Activated T-cell treated with anti-CD3 and anti-CD28 coated beads for 24 hours (primary cell): ENCODE data around the gene WSCD1.

ENCODE experiments used
- DNase-seq: peaks from one replicate; pipeline ENCODE4 v3.0.0-alpha.2; 2020; ENCODE audit warnings: low read depth

Gene WSCD1

GRCh38 chr17:6108382-6108781 lies 38.2 kb downstream of the WSCD1 start:
- no peak for DNase-seq

DNA sequence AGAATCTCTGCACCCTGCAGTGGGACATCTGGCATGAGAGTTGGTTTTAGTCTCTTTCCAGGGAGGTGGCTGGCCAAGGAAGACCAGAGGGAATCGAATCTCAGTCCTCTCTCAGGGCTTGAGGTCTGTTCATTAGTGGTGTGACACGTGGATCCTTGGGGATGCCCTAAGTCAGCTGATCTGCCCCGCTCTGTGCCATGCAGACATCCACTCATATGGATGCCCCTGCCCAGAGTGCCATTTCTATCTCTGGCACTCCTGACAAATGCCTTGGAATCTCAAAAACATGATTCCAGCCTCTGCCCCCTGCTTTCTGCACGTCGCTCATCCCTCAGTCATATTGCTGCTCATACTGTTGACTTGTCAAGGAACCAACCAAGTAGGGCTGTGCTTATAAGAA lies 38.8 kb downstream of the WSCD1 start:
- no peak for DNase-seq

DNA sequence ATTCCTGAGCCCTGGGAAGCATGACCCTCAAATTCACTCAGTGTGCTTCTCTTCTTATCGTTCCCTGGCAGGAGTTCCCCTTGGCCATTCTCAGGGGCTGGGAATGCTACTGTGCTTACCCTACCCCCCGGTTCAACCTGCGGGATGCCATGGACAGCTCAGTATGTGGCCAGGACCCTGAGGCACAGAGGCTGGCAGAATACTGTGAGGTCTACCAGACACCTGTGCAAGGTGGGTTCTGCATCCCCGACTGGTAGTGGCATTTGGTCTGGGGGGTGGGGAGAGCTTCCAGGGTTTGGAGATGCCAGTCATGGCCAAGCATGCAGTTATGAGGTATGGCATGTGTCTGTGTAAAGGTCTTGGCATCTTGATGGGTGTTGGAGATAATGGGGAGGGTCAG lies 39.4 kb downstream of the WSCD1 start:
- DNase-seq, result no peak

DNA sequence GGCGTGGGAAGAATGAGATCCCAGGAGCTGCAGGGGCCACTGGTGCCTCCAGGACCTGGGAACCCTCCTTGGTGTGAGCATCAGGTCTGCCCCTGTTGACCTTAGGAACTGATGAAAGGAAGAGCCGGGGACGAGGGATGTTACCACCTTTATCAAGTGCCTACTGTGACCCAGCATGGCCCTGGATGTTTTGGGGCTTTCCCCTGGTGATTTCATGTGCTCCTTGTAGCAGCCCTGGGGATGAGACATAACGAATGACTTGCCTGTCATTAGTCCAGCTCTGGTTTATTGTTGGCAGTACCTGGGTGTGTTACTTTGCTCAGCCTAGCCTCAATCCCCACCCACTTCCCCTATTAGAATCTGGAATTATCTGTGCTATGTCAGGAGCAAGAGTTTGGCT lies 39.9 kb downstream of the WSCD1 start:
- no peak for DNase-seq

DNA sequence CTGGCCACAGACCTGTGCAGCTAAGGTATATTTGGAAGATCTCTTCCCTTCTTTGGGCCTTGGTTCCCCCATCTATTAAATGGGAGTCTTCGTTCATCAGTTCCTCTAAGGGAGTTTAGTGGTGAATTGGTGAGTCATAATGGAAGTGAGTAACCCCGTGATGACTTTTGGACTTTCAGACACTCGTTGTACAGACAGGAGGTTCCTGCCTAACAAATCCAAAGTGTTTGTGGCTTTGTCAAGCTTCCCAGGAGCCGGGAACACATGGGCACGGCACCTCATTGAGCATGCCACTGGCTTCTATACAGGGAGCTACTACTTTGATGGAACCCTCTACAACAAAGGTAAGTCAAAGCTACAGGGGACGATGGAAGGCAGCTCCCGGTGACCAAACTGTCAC lies 40.4 kb downstream of the WSCD1 start:
- no peak for DNase-seq

DNA sequence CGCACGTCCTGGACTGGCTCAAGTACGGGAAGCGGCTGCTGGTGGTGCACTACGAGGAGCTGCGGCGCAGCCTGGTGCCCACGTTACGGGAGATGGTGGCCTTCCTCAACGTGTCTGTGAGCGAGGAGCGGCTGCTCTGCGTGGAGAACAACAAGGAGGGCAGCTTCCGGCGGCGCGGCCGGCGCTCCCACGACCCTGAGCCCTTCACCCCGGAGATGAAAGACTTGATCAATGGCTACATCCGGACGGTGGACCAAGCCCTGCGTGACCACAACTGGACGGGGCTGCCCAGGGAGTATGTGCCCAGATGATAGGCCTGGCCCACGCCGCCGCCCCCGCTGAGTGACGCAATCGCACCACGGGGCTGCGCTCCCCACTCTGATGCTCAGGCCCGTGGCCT lies 50.2 kb downstream of the WSCD1 start:
- no peak for DNase-seq

GRCh38 chr17:6124856-6125255 lies 54.7 kb downstream of the WSCD1 start:
- DNase-seq, result no peak

- DNase-seq, result no peak
Measured at GRCh38 chr17:6126768-6127167, 56.6 kb downstream of the WSCD1 start.

DNA sequence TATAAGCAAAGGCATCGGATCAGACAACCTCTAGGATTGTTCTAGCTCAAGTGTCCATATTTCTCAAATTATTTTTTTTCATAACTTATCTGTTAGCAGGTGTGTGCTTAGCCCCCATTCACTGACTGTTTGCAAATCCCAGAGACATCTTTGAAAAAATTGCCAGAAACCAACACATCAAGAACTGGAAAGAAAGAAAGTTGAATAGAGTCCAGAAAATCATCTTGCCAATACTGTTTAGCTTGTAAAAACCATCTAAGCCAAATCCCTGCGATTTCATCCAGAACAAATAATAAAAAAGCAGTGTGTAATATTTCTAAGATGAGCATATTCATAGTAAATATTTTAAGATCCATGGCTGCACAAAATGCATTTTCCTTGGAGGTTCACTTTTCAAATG lies 64.5 kb downstream of the WSCD1 start:
- DNase-seq, result no peak

DNA sequence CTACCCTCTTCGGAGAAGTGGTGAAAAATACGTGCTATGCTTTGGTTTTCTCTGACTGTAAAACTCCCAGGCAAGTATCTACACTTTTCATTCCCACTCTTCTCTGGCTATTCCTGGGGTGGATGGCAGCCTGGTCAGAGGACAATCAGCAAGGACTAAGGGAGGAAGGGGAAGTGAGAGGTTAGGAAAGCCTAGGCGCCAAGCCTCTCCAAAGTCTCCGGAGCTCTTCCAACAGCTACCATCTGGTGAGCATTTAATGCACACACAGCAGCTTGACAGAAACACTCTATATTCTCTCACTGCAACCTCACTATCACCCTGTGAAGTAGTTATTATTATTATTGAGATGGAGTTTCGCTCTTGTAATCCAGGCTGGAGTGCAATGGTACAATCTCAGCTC lies 65.1 kb downstream of the WSCD1 start:
- DNase-seq, result no peak

DNA sequence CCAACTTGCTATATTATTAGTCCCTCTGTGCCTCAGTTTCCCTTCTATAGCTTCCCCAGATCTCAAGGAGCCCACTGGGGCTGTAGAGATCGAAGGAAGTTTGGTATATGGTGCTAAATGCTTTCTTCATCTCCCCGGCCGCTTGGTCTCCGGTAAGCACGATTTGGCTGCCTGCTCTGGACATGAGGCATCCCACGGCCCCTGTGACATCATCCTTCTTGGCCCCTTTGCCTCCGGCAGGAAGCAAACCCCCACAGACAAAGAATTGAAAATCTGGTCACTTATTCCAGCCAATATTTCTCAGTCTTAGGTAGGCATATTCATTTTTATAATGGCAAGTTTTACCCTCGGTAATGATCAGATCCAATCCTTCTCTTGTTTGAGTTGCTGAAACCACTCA lies 65.8 kb downstream of the WSCD1 start:
- DNase-seq, result no peak

DNA sequence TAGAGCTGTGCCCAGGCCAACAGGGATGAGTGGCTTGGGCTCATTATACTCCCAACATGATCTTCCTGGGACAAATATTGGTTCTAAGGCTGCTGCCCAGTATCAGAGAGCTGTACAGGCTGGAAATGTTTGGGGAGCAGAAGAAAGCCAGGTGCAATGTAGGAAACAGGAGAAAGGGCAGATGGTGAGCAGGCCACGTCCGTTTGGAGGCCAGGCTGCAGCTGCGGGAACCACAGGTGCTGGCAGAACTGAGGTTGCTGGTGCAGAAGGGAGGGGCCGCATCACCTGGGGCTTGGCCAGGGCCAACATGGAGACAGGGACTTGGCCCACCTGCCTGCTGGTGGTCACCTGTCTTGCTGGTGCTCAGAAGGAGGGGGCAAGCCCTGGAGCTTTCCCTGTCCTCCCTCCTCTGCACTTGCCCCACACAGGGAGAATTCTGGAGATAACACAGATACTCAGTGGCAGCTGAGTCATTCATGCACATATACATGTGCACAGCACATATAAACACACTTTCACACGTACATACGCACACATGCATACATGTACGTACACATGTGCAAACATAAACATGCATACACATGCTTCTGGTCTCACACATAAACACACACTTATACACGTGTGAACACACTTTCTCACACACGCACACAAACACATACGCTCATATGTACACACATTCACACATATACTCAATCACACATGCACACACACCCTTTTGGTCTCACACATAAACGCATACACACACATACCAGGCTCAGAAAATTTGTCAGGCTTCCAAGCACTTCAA lies 67.7 kb downstream of the WSCD1 start:
- DNase-seq, result no peak

- no peak for DNase-seq
Measured at GRCh38 chr17:6138761-6139446, 68.7 kb downstream of the WSCD1 start.

DNA sequence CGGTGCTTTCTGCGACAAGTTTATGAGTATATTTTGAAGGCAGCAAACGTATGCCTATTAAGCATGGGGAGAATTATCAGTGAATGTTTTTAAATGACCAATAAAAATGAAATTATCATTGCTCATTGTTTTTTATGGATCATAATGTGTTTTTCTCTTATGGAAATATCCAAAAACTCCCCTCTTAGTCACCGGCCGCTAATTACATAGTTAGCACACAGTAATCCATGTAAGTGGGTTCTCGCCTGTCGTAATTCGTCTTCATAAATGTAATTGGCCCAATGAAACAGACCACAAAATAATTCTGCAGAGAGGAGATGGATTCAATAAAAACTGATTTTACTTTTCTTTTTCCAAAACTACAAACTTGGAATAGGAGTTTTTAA lies 69.3 kb downstream of the WSCD1 start:
- no peak for DNase-seq

- no peak for DNase-seq
Measured at GRCh38 chr17:6140188-6140587, 70.0 kb downstream of the WSCD1 start.

DNA sequence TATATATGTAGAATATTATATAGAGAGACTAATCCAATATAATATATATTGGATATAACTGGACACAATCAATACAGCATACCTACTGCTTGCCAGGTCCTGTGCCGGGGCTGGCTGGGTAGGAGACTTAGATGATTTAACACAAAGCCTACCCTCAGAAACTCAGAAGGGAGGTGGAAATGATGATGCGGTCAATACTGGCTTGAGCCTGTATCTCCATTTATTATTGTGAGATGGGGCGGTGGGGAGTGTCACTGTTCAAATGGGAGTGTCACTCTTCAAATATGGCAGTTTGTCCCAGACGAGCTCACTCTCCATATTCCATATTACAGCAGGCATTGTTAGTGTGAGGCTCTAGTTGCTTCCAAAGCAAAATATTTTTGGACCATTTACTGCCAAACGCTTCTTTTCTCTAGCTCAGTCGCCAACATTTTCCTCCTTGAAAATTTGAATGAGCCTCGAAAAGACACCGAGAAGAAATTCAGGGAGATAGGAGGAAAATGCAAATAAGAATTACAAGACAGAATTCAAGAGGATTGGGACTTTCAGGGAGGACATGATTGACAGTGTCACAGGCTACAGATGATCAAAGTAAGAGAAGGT lies 70.7 kb downstream of the WSCD1 start:
- no peak for DNase-seq

DNA sequence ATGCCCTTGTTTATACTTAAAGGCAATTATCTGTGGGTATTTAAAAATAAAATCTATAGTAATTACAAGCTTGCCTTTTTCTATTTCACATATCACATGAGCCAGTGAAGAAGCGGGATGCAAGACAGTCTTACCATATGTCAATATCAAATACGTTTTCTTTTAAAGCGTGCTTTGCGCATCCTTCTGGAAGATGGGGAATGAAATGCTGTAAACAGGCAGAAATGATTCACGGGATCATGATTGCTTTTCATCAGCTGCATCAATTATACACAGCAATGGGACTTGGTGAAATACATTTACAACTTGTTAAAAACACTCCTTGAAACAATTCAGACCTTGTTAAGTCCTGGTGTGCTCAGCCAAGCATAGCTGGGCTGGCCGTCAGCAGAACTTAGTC lies 72.5 kb downstream of the WSCD1 start:
- DNase-seq, result no peak

- DNase-seq, result no peak
Measured at GRCh38 chr17:6145946-6146345, 75.8 kb downstream of the WSCD1 start.

GRCh38 chr17:6147042-6147441 lies 76.9 kb downstream of the WSCD1 start:
- DNase-seq, result no peak

- DNase-seq, result no peak
Measured at GRCh38 chr17:6153375-6153774, 83.2 kb downstream of the WSCD1 start.

DNA sequence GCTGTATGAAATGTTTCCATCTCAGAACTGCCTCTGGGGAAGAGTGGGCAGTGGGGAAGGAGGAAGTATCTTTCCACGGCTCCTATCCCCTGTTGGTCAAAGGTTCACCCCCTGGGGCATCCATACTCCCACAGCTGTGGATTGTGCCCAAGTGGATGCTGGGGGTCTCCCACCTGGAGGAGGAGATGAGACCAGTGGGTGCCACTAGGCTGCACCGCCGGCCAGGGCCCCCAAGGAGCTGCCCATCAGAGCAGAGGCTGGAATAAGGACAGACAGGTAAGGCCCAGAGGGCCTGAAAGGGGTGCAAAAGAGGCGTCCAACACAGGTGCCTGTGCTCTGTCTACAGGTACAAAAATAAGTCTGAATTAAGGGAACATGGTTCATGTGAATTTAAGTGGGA lies 87.5 kb downstream of the WSCD1 start:
- no peak for DNase-seq

GRCh38 chr17:6159541-6160231 lies 89.5 kb downstream of the WSCD1 start:
- DNase-seq, result no peak

DNA sequence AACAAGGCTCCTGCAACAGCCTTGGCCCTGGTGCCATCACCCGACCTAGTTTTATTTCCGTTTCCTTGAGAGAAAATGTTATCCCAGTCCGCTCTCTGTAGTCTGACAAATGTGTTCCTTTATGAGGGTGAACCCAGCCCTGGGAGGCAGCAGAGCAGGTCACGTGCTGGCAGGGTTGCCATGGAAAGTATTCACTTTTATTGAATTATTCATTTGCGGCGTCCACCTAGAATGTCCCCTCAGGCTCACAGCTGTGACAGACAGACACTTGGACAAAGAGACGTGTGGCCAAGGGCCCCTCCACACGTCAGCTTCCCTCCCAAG lies 90.0 kb downstream of the WSCD1 start:
- no peak for DNase-seq
